Fibroblast of pulmonary artery (primary cell): ENCODE data around the gene CFAP52.
"Not testable (repeated sequence)": the region's sequence is repeated elsewhere in the genome, so short reads cannot be mapped to it uniquely, and the experiment has no call there.

Experiments used
- DNase-seq: peaks from one replicate; pipeline ENCODE4 v3.0.0-alpha.2; 2010; ENCODE audit warnings: low read depth
- H3K4me3 ChIP-seq: replicated peaks from 2 replicates; pipeline ENCODE4 v1.5.1; 2011; ENCODE audit warnings: low read depth, mild to moderate bottlenecking, control low read depth, low read length, moderate library complexity
- CTCF ChIP-seq: IDR thresholded peaks from 2 replicates; pipeline ENCODE4 v1.5.1; 2011; ENCODE audit warnings: mild to moderate bottlenecking, control low read depth, low read length, inconsistent platforms; ENCODE audit errors: missing control alignments

CFAP52 gene

GRCh38 chr17:9553596-9553995, 22.8 kb upstream of the CFAP52 start:
- DNase-seq, result no peak
- no peak for TF ChIP-seq CTCF

GRCh38 chr17:9554715-9555114, 21.7 kb upstream of the CFAP52 start:
- DNase-seq, result peak; percentile 65
- TF ChIP-seq CTCF, result peak; percentile 52
- not testable (repeated sequence) for H3K4me3 ChIP-seq

More at GRCh38 chr17:9553596-9553995, 22.8 kb upstream of the CFAP52 start:
- H3K4me3 ChIP-seq, result no peak overlapping the region

GRCh38 chr17:9557161-9557755, 19.2 kb upstream of the CFAP52 start:
- no peak for TF ChIP-seq CTCF

GRCh38 chr17:9557857-9558256, 18.6 kb upstream of the CFAP52 start:
- no peak for DNase-seq
- H3K4me3 ChIP-seq, result no peak overlapping the region
- TF ChIP-seq CTCF, result no peak

More at GRCh38 chr17:9557161-9557755, 19.2 kb upstream of the CFAP52 start:
- no peak for DNase-seq
- no peak overlapping the region for H3K4me3 ChIP-seq

DNA sequence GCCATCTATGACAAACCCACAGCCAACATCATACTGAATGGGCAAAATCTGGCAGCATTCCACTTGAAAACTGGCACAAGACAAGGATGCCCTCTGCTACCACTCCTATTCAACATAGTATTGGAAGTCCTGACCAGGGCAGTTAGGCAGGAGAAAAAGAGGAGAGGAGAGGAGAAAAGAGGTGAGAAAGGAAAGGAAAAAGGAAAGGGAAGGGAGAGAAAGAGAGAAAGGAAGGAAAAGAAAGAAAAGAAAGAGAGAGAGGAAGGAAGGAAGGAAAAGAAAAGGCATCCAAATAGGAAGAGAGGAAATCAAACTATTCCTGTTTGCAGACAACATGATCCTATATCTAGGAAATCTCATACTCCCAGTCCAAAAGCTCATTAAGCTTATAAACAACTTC, 12.3 kb upstream of the CFAP52 start:
- no peak overlapping the region for H3K4me3 ChIP-seq
- TF ChIP-seq CTCF, result no peak
- DNase-seq, result no peak

- no peak overlapping the region for H3K4me3 ChIP-seq
- no peak for DNase-seq
- no peak for TF ChIP-seq CTCF
Measured at GRCh38 chr17:9566067-9566466, 10.4 kb upstream of the CFAP52 start.

DNA sequence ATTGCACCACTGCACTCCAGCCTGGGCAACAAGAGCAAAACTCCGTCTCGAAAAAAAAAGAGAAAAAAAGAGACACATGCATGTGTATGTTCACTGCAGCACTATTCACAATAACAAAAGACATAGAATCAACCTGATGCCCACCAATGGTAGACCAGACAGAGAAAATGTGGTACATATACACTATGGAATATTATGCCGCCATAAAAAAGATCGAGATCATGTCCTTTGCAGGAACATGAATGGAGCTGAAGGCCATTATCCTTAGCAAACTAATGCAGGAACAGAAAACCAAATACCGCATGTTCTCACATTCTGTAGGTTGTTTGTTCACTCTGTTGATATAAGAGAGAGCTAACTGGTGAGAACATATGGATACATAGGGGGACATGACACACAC, 9.7 kb upstream of the CFAP52 start:
- H3K4me3 ChIP-seq, result not testable (repeated sequence)

GRCh38 chr17:9568004-9568403, 8.4 kb upstream of the CFAP52 start:
- DNase-seq, result no peak
- TF ChIP-seq CTCF, result no peak
- H3K4me3 ChIP-seq, result no peak overlapping the region

More for the DNA sequence above, 9.7 kb upstream of the CFAP52 start:
- DNase-seq, result not testable (repeated sequence)
